Uterus (tissue), 2 donors: ENCODE measurements around the gene IQGAP2.

Source experiments
- POLR2A ChIP-seq, 2 donors: fragments of 450-650 bp; IDR thresholded peaks; one replicate each; pipeline ENCODE4 v1.6.1; 2016; ENCODE audit warnings: antibody characterized with exemption in 2 of 2, mild to moderate bottlenecking in 1 of 2, moderate library complexity in 1 of 2
- TF ChIP-seq, protein P1 (sequence below), 4 experiments: fragments of 200-600 bp in 2 of 4; fragments of 450-650 bp in 2 of 4; sonication (generic) in 2 of 4; IDR thresholded peaks; one replicate each; pipeline ENCODE4 v1.5.1; 2016 to 2019; ENCODE audit warnings: antibody characterized with exemption in 4 of 4, mild to moderate bottlenecking in 2 of 4, moderate library complexity in 1 of 4

DNA sequence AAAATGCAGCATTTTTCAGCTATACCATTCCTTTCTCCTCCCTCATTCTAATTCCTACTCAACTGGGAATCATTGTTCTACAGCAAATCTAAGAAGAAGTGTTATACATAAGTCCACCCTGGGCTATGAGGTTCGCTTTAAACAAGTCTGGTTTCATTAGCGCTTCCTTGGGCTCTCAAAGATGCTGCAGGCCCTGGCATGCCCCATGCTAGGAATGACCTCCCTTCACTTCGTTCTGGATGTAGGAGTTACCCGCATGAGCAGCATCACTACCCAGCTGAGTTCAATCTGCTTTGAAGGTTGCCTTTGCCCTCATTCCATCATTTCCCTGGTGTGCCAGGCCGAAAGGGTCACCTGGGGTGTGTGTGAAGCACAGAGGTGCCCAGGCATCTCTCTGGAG lies 348.2 kb downstream of the IQGAP2 start:
- TF ChIP-seq, protein P1, sequence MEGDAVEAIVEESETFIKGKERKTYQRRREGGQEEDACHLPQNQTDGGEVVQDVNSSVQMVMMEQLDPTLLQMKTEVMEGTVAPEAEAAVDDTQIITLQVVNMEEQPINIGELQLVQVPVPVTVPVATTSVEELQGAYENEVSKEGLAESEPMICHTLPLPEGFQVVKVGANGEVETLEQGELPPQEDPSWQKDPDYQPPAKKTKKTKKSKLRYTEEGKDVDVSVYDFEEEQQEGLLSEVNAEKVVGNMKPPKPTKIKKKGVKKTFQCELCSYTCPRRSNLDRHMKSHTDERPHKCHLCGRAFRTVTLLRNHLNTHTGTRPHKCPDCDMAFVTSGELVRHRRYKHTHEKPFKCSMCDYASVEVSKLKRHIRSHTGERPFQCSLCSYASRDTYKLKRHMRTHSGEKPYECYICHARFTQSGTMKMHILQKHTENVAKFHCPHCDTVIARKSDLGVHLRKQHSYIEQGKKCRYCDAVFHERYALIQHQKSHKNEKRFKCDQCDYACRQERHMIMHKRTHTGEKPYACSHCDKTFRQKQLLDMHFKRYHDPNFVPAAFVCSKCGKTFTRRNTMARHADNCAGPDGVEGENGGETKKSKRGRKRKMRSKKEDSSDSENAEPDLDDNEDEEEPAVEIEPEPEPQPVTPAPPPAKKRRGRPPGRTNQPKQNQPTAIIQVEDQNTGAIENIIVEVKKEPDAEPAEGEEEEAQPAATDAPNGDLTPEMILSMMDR (IDR thresholded peaks at IDR 0.05), result no peak
- TF ChIP-seq POLR2A (IDR thresholded peaks at IDR 0.05), result no peak
